Gastrocnemius medialis (tissue), 4 donors: ENCODE results near the gene RAB3A. TPM values are rescaled to one million over a fixed set of nuclear protein-coding genes. Genes with fewer than 3 reads are reported as not detected.

Experiments used
- ATAC-seq, 2 donors: fragments of 150-250 bp; one replicate each; pipeline ENCODE4 v1.9.1; 2016
- DNase-seq, 2 donors: peaks; one replicate each; pipeline ENCODE4 v3.0.0-alpha.2; 2019
- H3K27ac ChIP-seq, 4 donors: fragments of 200-600 bp; sonication (generic); 1 replicate in 1 of 4; 2 replicates in 3 of 4; pipeline ENCODE4 v1.5.1; 2016 to 2018; ENCODE audit warnings: mild to moderate bottlenecking in 2 of 4, moderate library complexity in 1 of 4
- H3K27me3 ChIP-seq, 3 donors: fragments of 200-600 bp; sonication (generic) in 2 of 3; 1 replicate in 1 of 3; 2 replicates in 2 of 3; pipeline versions ENCODE4 v1.5.1 to v1.6.0; 2016 to 2019; ENCODE audit warnings: mild to moderate bottlenecking in 1 of 3, moderate library complexity in 1 of 3
- H3K36me3 ChIP-seq, 2 donors: fragments of 200-600 bp; sonication (generic) in 1 of 2; one replicate each; pipeline ENCODE4 v1.5.1; 2017 to 2018
- H3K4me1 ChIP-seq, 2 donors: fragments of 200-600 bp; sonication (generic) in 1 of 2; one replicate each; pipeline ENCODE4 v1.5.1; 2016 to 2017; ENCODE audit warnings: mild to moderate bottlenecking in 2 of 2
- H3K4me3 ChIP-seq, 4 donors: fragments of 200-600 bp; sonication (generic) in 3 of 4; 1 replicate in 1 of 4; 2 replicates in 3 of 4; pipeline ENCODE4 v1.5.1; 2016 to 2019; ENCODE audit warnings: mild to moderate bottlenecking in 2 of 4
- H3K9me3 ChIP-seq, 3 donors: fragments of 200-600 bp; sonication (generic) in 2 of 3; 1 replicate in 1 of 3; 2 replicates in 2 of 3; pipeline ENCODE4 v1.5.1; 2016 to 2019
- POLR2A ChIP-seq, 2 donors: fragments of 450-650 bp; IDR thresholded peaks; one replicate each; pipeline ENCODE4 v1.6.1; 2017; ENCODE audit warnings: antibody characterized with exemption in 2 of 2, mild to moderate bottlenecking in 2 of 2, moderate library complexity in 2 of 2
- in situ Hi-C, 4 donors: fragments of 200-750 bp; cut with MboI; loops; one replicate each; pipeline versions ENCODE4 v1.15.0 to v1.8.0; 2017; ENCODE audit warnings: low sequenced_read_pairs in 4 of 4
- intact Hi-C: fragments of 100-400 bp; cut with DNase I; formaldehyde crosslinking; loops from one replicate; pipeline ENCODE4 v1.15.1; 2023; ENCODE audit warnings: low total_unique reads
- total RNA-seq, 4 donors: library from RNA; depleted of rRNA; stranded (reverse); fragments of >200 nt; gene quantifications; one replicate each; pipeline versions ENCODE4 v1.1.0 to v1.2.3, GENCODE V29; 2016
- TF ChIP-seq, protein P1 (sequence below), 5 experiments: fragments of 450-650 bp in 3 of 5; fragments of 200-600 bp in 2 of 5; sonication (generic) in 2 of 5; IDR thresholded peaks in 4 of 5; conservative IDR thresholded peaks in 1 of 5; 1 replicate in 4 of 5; 2 replicates in 1 of 5; pipeline ENCODE4 v1.5.1; 2016 to 2019; ENCODE audit warnings: antibody characterized with exemption in 5 of 5, mild to moderate bottlenecking in 3 of 5, moderate library complexity in 3 of 5

Gene RAB3A
- total RNA-seq, 4 donors from 2014 or later: 0.51 to 2.3 TPM; not detected in 2

DNA sequence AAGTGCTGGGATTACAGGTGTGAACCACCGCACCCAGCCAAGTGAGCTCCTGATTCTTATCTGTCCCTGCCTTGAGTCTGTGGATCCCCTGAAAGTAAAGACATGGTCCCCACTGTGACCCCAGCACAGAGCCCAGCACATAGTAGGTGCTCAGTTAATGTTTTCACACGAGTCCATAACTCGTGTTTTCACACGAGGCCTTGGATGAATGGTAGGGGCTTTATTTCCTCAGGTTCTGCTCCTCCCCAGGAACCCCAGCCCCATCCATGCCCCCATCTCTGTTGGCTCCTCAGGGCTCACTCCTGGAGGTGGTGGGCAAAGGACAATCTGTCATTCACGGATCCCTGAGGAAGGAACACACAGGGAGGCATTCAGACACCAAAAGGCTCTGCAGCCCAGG is 46.0 kb upstream of the RAB3A start:
- Histone ChIP-seq H3K4me1 (no peaks in the 10 kb centered on the region), H3K9me3 (no peaks in the 10 kb centered on the region), H3K27me3 (no peaks in the 10 kb centered on the region), H3K27ac (no peak overlapping the region), H3K36me3 (no peaks in the 10 kb centered on the region), H3K4me3 (no peak overlapping the region)
- no peak for ATAC-seq
- intact Hi-C loops: loop anchor here (10.0 kb wide), 1 partner anchor 155 kb away; no protein-coding TSS in a partner anchor
- DNase-seq: no peak
- in situ Hi-C loops: loop anchor here in 3 of 4 donors (5.0 to 25.0 kb wide), 4 partner anchors 38 to 162 kb away; partner anchors contain the start of gene SSBP4 (in 2 of the 3)
- TF ChIP-seq, protein P1, sequence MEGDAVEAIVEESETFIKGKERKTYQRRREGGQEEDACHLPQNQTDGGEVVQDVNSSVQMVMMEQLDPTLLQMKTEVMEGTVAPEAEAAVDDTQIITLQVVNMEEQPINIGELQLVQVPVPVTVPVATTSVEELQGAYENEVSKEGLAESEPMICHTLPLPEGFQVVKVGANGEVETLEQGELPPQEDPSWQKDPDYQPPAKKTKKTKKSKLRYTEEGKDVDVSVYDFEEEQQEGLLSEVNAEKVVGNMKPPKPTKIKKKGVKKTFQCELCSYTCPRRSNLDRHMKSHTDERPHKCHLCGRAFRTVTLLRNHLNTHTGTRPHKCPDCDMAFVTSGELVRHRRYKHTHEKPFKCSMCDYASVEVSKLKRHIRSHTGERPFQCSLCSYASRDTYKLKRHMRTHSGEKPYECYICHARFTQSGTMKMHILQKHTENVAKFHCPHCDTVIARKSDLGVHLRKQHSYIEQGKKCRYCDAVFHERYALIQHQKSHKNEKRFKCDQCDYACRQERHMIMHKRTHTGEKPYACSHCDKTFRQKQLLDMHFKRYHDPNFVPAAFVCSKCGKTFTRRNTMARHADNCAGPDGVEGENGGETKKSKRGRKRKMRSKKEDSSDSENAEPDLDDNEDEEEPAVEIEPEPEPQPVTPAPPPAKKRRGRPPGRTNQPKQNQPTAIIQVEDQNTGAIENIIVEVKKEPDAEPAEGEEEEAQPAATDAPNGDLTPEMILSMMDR (IDR thresholded peaks at IDR 0.05 in 4 of 5, conservative IDR thresholded peaks at IDR 0.05 in 1 of 5): no peak
- TF ChIP-seq POLR2A (IDR thresholded peaks at IDR 0.05): no peak

DNA sequence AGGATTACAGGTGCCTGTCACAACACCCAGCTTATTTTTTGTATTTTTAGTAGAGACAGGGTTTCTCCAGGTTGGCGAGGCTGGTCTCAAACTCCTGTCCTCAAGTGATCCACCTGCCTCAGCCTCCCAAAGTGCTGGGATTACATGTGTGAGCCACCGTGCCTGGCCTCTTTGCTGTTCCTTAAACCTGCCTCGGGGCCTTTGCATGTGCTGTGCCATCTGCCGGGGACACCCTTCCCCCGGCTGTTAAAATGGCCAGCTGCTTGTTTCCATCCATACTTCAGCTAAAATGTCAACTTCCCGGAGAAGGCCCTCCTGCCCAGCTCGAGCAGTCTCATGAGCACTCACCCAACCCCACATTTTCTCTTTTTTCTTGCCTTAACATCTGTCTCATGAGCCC is 41.5 kb upstream of the RAB3A start:
- intact Hi-C loops (no loop called here), in situ Hi-C loops (loop anchor here in 1 of 4 donors (5.0 kb wide), 1 partner anchor 38 kb away; no protein-coding TSS in a partner anchor)
- no peaks in the 10 kb centered on the region for H3K9me3 ChIP-seq
- DNase-seq (no peak), ATAC-seq (no peak)
- no peaks in the 10 kb centered on the region for H3K36me3 ChIP-seq
- no peaks in the 10 kb centered on the region for H3K27me3 ChIP-seq
- no peak overlapping the region for H3K4me3 ChIP-seq
- H3K27ac ChIP-seq: no peak overlapping the region
- TF ChIP-seq, protein P1 (IDR thresholded peaks at IDR 0.05 in 4 of 5, conservative IDR thresholded peaks at IDR 0.05 in 1 of 5): no peak
- no peak for TF ChIP-seq POLR2A (IDR thresholded peaks at IDR 0.05)
- no peaks in the 10 kb centered on the region for H3K4me1 ChIP-seq

DNA sequence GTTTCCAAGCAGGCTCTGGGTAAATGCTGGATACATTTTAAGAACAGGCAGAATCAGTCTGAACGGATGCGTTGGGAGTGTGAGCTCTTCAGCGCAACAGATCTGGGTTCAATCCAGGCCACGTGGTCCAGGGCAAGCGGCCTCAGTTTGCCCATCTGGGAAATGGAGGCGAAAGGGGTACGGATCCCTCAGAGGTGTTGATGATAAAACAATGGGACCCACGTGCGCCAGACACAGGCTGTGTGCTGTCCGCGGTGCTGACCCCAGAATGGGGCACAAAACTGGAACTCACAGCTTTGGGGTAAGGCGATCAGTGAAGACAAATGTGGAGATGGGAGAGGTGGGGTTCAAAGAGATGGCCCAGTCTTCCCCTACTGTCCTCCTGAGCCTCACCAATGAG is 35.5 kb upstream of the RAB3A start:
- Histone ChIP-seq H3K27ac (no peak overlapping the region), H3K9me3 (no peaks in the 10 kb centered on the region), H3K36me3 (no peaks in the 10 kb centered on the region), H3K4me1 (no peaks in the 10 kb centered on the region), H3K4me3 (no peak overlapping the region), H3K27me3 (no peaks in the 10 kb centered on the region)
- intact Hi-C loops: no loop called here
- TF ChIP-seq POLR2A (IDR thresholded peaks at IDR 0.05): no peak
- TF ChIP-seq, protein P1 (IDR thresholded peaks at IDR 0.05 in 4 of 5, conservative IDR thresholded peaks at IDR 0.05 in 1 of 5): no peak
- in situ Hi-C loops: no loop called here
- ATAC-seq (no peak), DNase-seq (no peak)

DNA sequence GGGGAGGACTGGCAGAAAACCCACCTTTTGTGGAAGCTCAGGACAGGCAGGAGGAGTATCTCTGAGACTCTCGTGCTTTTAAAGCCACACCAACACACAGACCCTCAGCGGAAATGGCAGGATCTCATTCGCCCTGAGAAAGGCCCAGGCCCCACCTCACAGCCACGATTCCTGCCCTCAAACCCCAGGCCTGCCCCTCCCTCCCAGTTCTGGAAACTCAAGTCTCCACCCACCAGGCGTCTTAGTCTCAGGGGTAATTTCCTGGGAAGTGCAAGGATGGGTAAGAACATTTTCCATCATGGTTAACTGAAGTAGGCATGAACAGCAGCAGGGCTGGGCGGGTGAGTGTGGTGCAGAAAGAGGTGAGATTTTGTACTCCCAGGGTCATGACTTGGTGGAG is 30.4 kb upstream of the RAB3A start:
- TF ChIP-seq, protein P1 (IDR thresholded peaks at IDR 0.05 in 4 of 5, conservative IDR thresholded peaks at IDR 0.05 in 1 of 5): no peak
- TF ChIP-seq POLR2A (IDR thresholded peaks at IDR 0.05): no peak
- intact Hi-C loops: no loop called here
- no peak for ATAC-seq
- Histone ChIP-seq H3K9me3 (no peaks in the 10 kb centered on the region), H3K36me3 (no peaks in the 10 kb centered on the region), H3K4me3 (no peak overlapping the region), H3K27ac (no peak overlapping the region), H3K27me3 (peaks cover 9 to 22% (median 14%) of the 10 kb centered on the region in 3 donors), H3K4me1 (no peaks in the 10 kb centered on the region)
- no peak for DNase-seq
- in situ Hi-C loops: no loop called here
